ENCODE data around the gene AEBP2.

DNA sequence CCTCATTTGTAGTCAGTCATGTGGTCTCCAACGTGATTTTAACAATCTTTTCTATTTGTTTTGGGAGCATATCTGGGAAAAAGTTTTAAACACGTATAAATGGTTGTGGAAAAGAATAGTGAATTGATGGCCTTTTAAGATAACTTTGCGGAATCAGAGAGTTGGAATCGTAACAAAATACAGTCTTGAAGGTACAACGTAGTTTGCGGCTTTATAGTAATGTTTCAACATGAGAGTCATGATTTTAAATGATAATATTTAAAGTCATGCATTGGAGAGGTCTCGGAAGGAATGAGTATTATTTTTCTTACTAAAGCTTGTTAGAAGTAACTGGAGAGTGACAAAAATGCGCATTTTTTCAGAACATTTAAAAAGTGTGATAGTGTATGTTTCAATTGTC, 1.6 kb downstream of the AEBP2 start:
- TF ChIP-seq, protein P1, sequence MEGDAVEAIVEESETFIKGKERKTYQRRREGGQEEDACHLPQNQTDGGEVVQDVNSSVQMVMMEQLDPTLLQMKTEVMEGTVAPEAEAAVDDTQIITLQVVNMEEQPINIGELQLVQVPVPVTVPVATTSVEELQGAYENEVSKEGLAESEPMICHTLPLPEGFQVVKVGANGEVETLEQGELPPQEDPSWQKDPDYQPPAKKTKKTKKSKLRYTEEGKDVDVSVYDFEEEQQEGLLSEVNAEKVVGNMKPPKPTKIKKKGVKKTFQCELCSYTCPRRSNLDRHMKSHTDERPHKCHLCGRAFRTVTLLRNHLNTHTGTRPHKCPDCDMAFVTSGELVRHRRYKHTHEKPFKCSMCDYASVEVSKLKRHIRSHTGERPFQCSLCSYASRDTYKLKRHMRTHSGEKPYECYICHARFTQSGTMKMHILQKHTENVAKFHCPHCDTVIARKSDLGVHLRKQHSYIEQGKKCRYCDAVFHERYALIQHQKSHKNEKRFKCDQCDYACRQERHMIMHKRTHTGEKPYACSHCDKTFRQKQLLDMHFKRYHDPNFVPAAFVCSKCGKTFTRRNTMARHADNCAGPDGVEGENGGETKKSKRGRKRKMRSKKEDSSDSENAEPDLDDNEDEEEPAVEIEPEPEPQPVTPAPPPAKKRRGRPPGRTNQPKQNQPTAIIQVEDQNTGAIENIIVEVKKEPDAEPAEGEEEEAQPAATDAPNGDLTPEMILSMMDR (IDR thresholded peaks at IDR 0.05) = no peak
- TF ChIP-seq ZFX (IDR thresholded peaks at IDR 0.05; ENCODE audit: borderline replicate concordance) = no peak
